Measurements from ENCODE around the gene SEZ6L2. TPM values are rescaled to one million over a fixed set of nuclear protein-coding genes. Genes with fewer than 3 reads are reported as not detected.
A peak's percentile ranks its signal among the peaks of the same experiment; 100 is the strongest.

The SEZ6L2 gene
- total RNA-seq, 1 experiment from 2014 or later: 70.7 TPM

- Histone ChIP-seq H3K27me3 (ENCODE audit: control insufficient read depth, insufficient read depth, low read length) (no peaks in the 10 kb centered on the region), H3K27ac (ENCODE audit: low read length) (peak overlapping the region; percentile 70), H3K4me3 (ENCODE audit: low read depth in 2 of 2, low read length in 2 of 2) (peak overlapping the region; percentile 48 to 71), H3K4me1 (ENCODE audit: control insufficient read depth, insufficient read depth, low read length) (peaks cover 5% of the 10 kb centered on the region; the same call in 1 of the 2 replicates), H3K36me3 (ENCODE audit: control insufficient read depth, insufficient read depth, low read length) (no peaks in the 10 kb centered on the region), H3K9me3 (ENCODE audit: control insufficient read depth, insufficient read depth, low read depth, low read length) (no peaks in the 10 kb centered on the region)
- no peak for DNase-seq (ENCODE audit: low read depth, low spot score)
- ChIA-PET POLR2A (interaction anchor here (0.6 to 1.3 kb wide), 3 partner anchors 21 to 953 kb away, joined by 3 to 6 read pairs (median 5); no protein-coding TSS in a partner anchor), CTCF (interaction anchor here (0.6 kb wide), 1 partner anchor 67 kb away, joined by 3 read pairs; no protein-coding TSS in a partner anchor)
- TF ChIP-seq SIN3A (IDR thresholded peaks at IDR 0.05; ENCODE audit: borderline replicate concordance, insufficient read depth, low read depth, low read length) (no peak), REST (IDR thresholded peaks at IDR 0.05; ENCODE audit: insufficient read depth in 1 of 2, low read depth in 2 of 2, low read length in 1 of 2) (no peak), TCF7L2 (IDR thresholded peaks at IDR 0.05; ENCODE audit: low read depth, low read length) (no peak), POLR2AphosphoS5 (IDR thresholded peaks at IDR 0.05; ENCODE audit: low read depth, low read length) (no peak), CTCF (IDR thresholded peaks at IDR 0.05) (no peak)
- intact Hi-C loops (cut with micrococcal nuclease; ENCODE audit: unreplicated experiment): no loop called here
- ATAC-seq: no peak
- BruUV-seq (replicated peaks): no TSS peak
- in situ Hi-C loops (cut with HindIII; ENCODE audit: low pct_unique_long_range_greater_than_20kb, low sequenced_read_pairs): no loop called here
Observed at GRCh38 chr16:29901607-29901945, 2.2 kb upstream of the SEZ6L2 start.

GRCh38 chr16:29900888-29901606 is 1.7 kb upstream of the SEZ6L2 start:
- no peaks in the 10 kb centered on the region for H3K9me3 ChIP-seq (ENCODE audit: control insufficient read depth, insufficient read depth, low read depth, low read length)
- TSS peak; percentile 98 for BruUV-seq (replicated peaks)
- in situ Hi-C loops (cut with HindIII; ENCODE audit: low pct_unique_long_range_greater_than_20kb, low sequenced_read_pairs): no loop called here
- H3K27me3 ChIP-seq (ENCODE audit: control insufficient read depth, insufficient read depth, low read length): no peaks in the 10 kb centered on the region
- peaks cover 5% of the 10 kb centered on the region; the same call in 1 of the 2 replicates for H3K4me1 ChIP-seq (ENCODE audit: control insufficient read depth, insufficient read depth, low read length)
- H3K4me3 ChIP-seq (ENCODE audit: low read depth in 2 of 2, low read length in 2 of 2): peak overlapping the region; percentile 48 to 71
- peak overlapping the region; percentile 70 for H3K27ac ChIP-seq (ENCODE audit: low read length)
- TF ChIP-seq SIN3A (IDR thresholded peaks at IDR 0.05; ENCODE audit: borderline replicate concordance, insufficient read depth, low read depth, low read length): 0 out of 2 replicates have a peak, but pooled peaks have one; percentile 32
- 0 out of 2 replicates have a peak, but pooled peaks have one; percentile 24 for TF ChIP-seq POLR2AphosphoS5 (IDR thresholded peaks at IDR 0.05; ENCODE audit: low read depth, low read length)
- TF ChIP-seq REST (IDR thresholded peaks at IDR 0.05; ENCODE audit: insufficient read depth in 1 of 2, low read depth in 2 of 2, low read length in 1 of 2): no peak
- ChIA-PET CTCF (interaction anchor here (0.5 to 0.6 kb wide), 3 partner anchors 65 to 72 kb away, joined by 3 read pairs; no protein-coding TSS in a partner anchor), POLR2A (interaction anchor here (0.6 to 1.3 kb wide), 7 partner anchors 13 to 953 kb away, joined by 3 to 9 read pairs (median 5); no protein-coding TSS in a partner anchor)
- DNase-seq (ENCODE audit: low read depth, low spot score) (no peak), ATAC-seq (0 out of 2 replicates have a peak, but pooled peaks have one; percentile 3)
- intact Hi-C loops (cut with micrococcal nuclease; ENCODE audit: unreplicated experiment): no loop called here
- no peaks in the 10 kb centered on the region for H3K36me3 ChIP-seq (ENCODE audit: control insufficient read depth, insufficient read depth, low read length)
